Prostate gland (tissue), 2 donors: Measurements from ENCODE around the gene IL2.

Experiments used
- POLR2A ChIP-seq: fragments of 450-650 bp; IDR thresholded peaks from one replicate; pipeline ENCODE4 v1.6.1; 2016; ENCODE audit warnings: antibody characterized with exemption, mild to moderate bottlenecking
- TF ChIP-seq, protein P1 (sequence below), 4 experiments: fragments of 200-600 bp in 2 of 4; fragments of 450-650 bp in 2 of 4; sonication (generic) in 2 of 4; IDR thresholded peaks; 1 replicate in 3 of 4; 2 replicates in 1 of 4; pipeline ENCODE4 v1.5.1; 2016 to 2019; ENCODE audit warnings: antibody characterized with exemption in 4 of 4, mild to moderate bottlenecking in 2 of 4, moderate library complexity in 2 of 4

DNA sequence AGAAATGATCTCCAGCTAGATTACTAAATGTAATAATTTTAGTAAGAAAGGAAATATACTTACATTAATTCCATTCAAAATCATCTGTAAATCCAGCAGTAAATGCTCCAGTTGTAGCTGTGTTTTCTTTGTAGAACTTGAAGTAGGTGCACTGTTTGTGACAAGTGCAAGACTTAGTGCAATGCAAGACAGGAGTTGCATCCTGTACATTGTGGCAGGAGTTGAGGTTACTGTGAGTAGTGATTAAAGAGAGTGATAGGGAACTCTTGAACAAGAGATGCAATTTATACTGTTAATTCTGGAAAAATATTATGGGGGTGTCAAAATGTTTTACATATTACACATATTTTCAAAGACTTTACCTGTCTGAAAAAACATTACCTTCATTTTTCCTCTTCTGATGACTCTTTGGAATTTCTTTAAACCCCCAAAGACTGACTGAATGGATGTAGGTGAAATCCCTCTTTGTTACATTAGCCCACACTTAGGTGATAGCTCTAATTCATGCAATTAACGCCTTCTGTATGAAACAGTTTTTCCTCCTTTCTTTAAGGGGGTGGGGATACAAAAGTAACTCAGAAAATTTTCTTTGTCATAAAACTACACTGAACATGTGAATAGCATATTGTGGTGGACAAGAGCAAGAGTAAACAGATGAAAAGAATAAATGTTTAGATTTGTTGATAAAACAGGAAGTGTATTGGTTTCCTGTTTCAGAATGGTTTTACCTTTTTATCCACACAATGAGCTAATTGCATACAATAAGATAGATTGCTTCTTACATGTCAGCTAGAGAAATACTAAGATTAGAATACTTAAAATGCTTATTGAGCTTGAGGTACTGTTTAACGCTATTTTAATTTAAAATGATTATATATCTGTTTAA lies at the start of gene IL2:
- TF ChIP-seq, protein P1, sequence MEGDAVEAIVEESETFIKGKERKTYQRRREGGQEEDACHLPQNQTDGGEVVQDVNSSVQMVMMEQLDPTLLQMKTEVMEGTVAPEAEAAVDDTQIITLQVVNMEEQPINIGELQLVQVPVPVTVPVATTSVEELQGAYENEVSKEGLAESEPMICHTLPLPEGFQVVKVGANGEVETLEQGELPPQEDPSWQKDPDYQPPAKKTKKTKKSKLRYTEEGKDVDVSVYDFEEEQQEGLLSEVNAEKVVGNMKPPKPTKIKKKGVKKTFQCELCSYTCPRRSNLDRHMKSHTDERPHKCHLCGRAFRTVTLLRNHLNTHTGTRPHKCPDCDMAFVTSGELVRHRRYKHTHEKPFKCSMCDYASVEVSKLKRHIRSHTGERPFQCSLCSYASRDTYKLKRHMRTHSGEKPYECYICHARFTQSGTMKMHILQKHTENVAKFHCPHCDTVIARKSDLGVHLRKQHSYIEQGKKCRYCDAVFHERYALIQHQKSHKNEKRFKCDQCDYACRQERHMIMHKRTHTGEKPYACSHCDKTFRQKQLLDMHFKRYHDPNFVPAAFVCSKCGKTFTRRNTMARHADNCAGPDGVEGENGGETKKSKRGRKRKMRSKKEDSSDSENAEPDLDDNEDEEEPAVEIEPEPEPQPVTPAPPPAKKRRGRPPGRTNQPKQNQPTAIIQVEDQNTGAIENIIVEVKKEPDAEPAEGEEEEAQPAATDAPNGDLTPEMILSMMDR (IDR thresholded peaks at IDR 0.05) = no peak
- no peak for TF ChIP-seq POLR2A
